Ishikawa (cell line): Measurements from ENCODE around the gene ANAPC2.

ENCODE experiments used
- CEBPB ChIP-seq: IDR thresholded peaks from 2 replicates; pipeline ENCODE4 v1.6.1; 2012
- EP300 ChIP-seq: IDR thresholded peaks from 2 replicates; pipeline ENCODE4 v1.6.1; 2012; ENCODE audit warnings: borderline replicate concordance
- FOXM1 ChIP-seq: IDR thresholded peaks from 2 replicates; pipeline ENCODE4 v1.6.1; 2012; ENCODE audit warnings: low read depth, borderline replicate concordance
- MAX ChIP-seq: IDR thresholded peaks from 2 replicates; pipeline ENCODE4 v1.6.1; 2012
- NFIC ChIP-seq: IDR thresholded peaks from 2 replicates; pipeline ENCODE4 v1.6.1; 2012
- RAD21 ChIP-seq: IDR thresholded peaks from 2 replicates; pipeline ENCODE4 v1.6.1; 2012; ENCODE audit warnings: low read depth
- TAF1 ChIP-seq: IDR thresholded peaks from 2 replicates; pipeline ENCODE4 v1.6.1; 2012; ENCODE audit warnings: low read depth, mild to moderate bottlenecking
- YY1 ChIP-seq: IDR thresholded peaks from 2 replicates; pipeline ENCODE4 v1.6.1; 2012; ENCODE audit warnings: low read depth
- TF ChIP-seq, protein P1 (sequence below): IDR thresholded peaks from 2 replicates; pipeline ENCODE4 v1.6.1; 2012; ENCODE audit warnings: low read depth, mild to moderate bottlenecking

- TF ChIP-seq, protein P1, sequence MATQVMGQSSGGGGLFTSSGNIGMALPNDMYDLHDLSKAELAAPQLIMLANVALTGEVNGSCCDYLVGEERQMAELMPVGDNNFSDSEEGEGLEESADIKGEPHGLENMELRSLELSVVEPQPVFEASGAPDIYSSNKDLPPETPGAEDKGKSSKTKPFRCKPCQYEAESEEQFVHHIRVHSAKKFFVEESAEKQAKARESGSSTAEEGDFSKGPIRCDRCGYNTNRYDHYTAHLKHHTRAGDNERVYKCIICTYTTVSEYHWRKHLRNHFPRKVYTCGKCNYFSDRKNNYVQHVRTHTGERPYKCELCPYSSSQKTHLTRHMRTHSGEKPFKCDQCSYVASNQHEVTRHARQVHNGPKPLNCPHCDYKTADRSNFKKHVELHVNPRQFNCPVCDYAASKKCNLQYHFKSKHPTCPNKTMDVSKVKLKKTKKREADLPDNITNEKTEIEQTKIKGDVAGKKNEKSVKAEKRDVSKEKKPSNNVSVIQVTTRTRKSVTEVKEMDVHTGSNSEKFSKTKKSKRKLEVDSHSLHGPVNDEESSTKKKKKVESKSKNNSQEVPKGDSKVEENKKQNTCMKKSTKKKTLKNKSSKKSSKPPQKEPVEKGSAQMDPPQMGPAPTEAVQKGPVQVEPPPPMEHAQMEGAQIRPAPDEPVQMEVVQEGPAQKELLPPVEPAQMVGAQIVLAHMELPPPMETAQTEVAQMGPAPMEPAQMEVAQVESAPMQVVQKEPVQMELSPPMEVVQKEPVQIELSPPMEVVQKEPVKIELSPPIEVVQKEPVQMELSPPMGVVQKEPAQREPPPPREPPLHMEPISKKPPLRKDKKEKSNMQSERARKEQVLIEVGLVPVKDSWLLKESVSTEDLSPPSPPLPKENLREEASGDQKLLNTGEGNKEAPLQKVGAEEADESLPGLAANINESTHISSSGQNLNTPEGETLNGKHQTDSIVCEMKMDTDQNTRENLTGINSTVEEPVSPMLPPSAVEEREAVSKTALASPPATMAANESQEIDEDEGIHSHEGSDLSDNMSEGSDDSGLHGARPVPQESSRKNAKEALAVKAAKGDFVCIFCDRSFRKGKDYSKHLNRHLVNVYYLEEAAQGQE: no peak
- peak; percentile 83 for TF ChIP-seq MAX
- no peak for TF ChIP-seq RAD21
- TF ChIP-seq NFIC: no peak
- TF ChIP-seq EP300: no peak; the same call in 1 of the 2 replicates
- TF ChIP-seq YY1: peak; percentile 95
- no peak for TF ChIP-seq CEBPB
- TF ChIP-seq TAF1: peak; percentile 90
- TF ChIP-seq FOXM1: no peak
These were observed 17.0 kb upstream of the ANAPC2 start, which contains the start of the genes NDOR1 and TMEM203 for GRCh38 chr9:137205126-137206069.
